Liver (tissue), 9 donors: ENCODE measurements around the gene MED26. TPM values are rescaled to one million over a fixed set of nuclear protein-coding genes. Genes with fewer than 3 reads are reported as not detected.

Experiments used
- DNase-seq: peaks from one replicate; pipeline ENCODE4 v3.0.0-alpha.2; 2017; ENCODE audit warnings: low spot score
- H3K27ac ChIP-seq, 2 donors: one replicate each; pipeline ENCODE4 v1.7.0; 2013; ENCODE audit warnings: inconsistent platforms in 2 of 2, low read length in 2 of 2, control low read depth in 1 of 2, low read depth in 1 of 2, mild to moderate bottlenecking in 1 of 2
- H3K27me3 ChIP-seq, 4 donors: one replicate each; pipeline versions ENCODE4 v1.6.1 to v1.7.0; 2013; ENCODE audit warnings: low read length in 3 of 4, inconsistent platforms in 1 of 4, mild to moderate bottlenecking in 1 of 4, moderate library complexity in 1 of 4; ENCODE audit not compliant: control insufficient read depth in 4 of 4, insufficient read depth in 4 of 4
- H3K36me3 ChIP-seq, 4 donors: one replicate each; pipeline versions ENCODE4 v1.6.1 to v1.7.0; 2013; ENCODE audit warnings: low read length in 3 of 4, mild to moderate bottlenecking in 3 of 4, low read depth in 1 of 4, moderate library complexity in 1 of 4; ENCODE audit not compliant: control insufficient read depth in 4 of 4, insufficient read depth in 3 of 4
- H3K4me1 ChIP-seq, 4 donors: one replicate each; pipeline versions ENCODE4 v1.6.1 to v1.7.0; 2013; ENCODE audit warnings: low read length in 3 of 4, mild to moderate bottlenecking in 3 of 4, moderate library complexity in 1 of 4; ENCODE audit not compliant: control insufficient read depth in 4 of 4, insufficient read depth in 4 of 4
- H3K4me3 ChIP-seq, 3 donors: one replicate each; pipeline versions ENCODE4 v1.6.1 to v1.7.0; 2013; ENCODE audit warnings: low read length in 3 of 3, control low read depth in 1 of 3, low read depth in 1 of 3, mild to moderate bottlenecking in 1 of 3
- H3K9ac ChIP-seq, 2 donors: one replicate each; pipeline ENCODE4 v1.7.0; 2013; ENCODE audit warnings: low read length in 2 of 2, mild to moderate bottlenecking in 2 of 2, moderate library complexity in 2 of 2, control low read depth in 1 of 2, low read depth in 1 of 2
- H3K9me3 ChIP-seq, 4 donors: one replicate each; pipeline versions ENCODE4 v1.6.1 to v1.7.0; 2013; ENCODE audit warnings: low read length in 3 of 4; ENCODE audit not compliant: control insufficient read depth in 4 of 4
- EGR1 ChIP-seq, 2 donors: IDR thresholded peaks; 2 replicates each; pipeline ENCODE4 v1.6.1; 2016 to 2018; ENCODE audit warnings: antibody characterized with exemption in 2 of 2, low read depth in 2 of 2
- FOXA1 ChIP-seq: IDR thresholded peaks from 2 replicates; pipeline ENCODE4 v1.6.1; 2016; ENCODE audit warnings: antibody characterized with exemption
- FOXA2 ChIP-seq: IDR thresholded peaks from 2 replicates; pipeline ENCODE4 v1.6.1; 2016; ENCODE audit warnings: antibody characterized with exemption
- GABPA ChIP-seq, 2 donors: IDR thresholded peaks in 1 of 2; conservative IDR thresholded peaks in 1 of 2; 2 replicates each; pipeline ENCODE4 v1.6.1; 2016; ENCODE audit warnings: antibody characterized with exemption in 2 of 2, mild to moderate bottlenecking in 1 of 2, moderate library complexity in 1 of 2
- HNF4A ChIP-seq, 2 donors: conservative IDR thresholded peaks; 2 replicates each; pipeline ENCODE4 v1.6.1; 2016; ENCODE audit warnings: antibody characterized with exemption in 2 of 2, mild to moderate bottlenecking in 2 of 2
- HNF4G ChIP-seq: IDR thresholded peaks from 2 replicates; pipeline ENCODE4 v1.6.1; 2016; ENCODE audit warnings: antibody characterized with exemption
- JUND ChIP-seq, 2 donors: IDR thresholded peaks; 2 replicates each; pipeline ENCODE4 v1.6.1; 2016; ENCODE audit warnings: antibody characterized with exemption in 2 of 2
- MAX ChIP-seq: IDR thresholded peaks from 2 replicates; pipeline ENCODE4 v1.6.1; 2016; ENCODE audit warnings: antibody characterized with exemption
- RAD21 ChIP-seq, 2 donors: IDR thresholded peaks; 2 replicates each; pipeline ENCODE4 v1.6.1; 2016; ENCODE audit warnings: antibody characterized with exemption in 2 of 2, mild to moderate bottlenecking in 2 of 2
- REST ChIP-seq: IDR thresholded peaks from 2 replicates; pipeline ENCODE4 v1.6.1; 2016; ENCODE audit warnings: antibody characterized with exemption, mild to moderate bottlenecking
- RXRA ChIP-seq, 2 donors: IDR thresholded peaks; 2 replicates each; pipeline ENCODE4 v1.6.1; 2017 to 2018; ENCODE audit warnings: antibody characterized with exemption in 2 of 2, mild to moderate bottlenecking in 1 of 2
- SP1 ChIP-seq: IDR thresholded peaks from 2 replicates; pipeline ENCODE4 v1.6.1; 2018; ENCODE audit warnings: antibody characterized with exemption, mild to moderate bottlenecking
- TAF1 ChIP-seq: conservative IDR thresholded peaks from 2 replicates; pipeline ENCODE4 v1.6.1; 2016; ENCODE audit warnings: antibody characterized with exemption, mild to moderate bottlenecking
- WGBS: extraction: QIAGEN DNeasy Blood & Tissue Kit; methylation state at CpG from one replicate; pipeline ENCODE4 v1.1.7; 2013; 5-methylcytosine and 5-hydroxymethylcytosine counted together
- polyA plus RNA-seq, 2 donors: library from polyadenylated mRNA; stranded (reverse) in 1 of 2; unstranded in 1 of 2; fragments of 200-250 nt in 1 of 2; fragments of >200 nt in 1 of 2; fragmentation: Nextera tagmentation in 1 of 2; extraction: Ambion mirVana in 1 of 2; gene quantifications; one replicate each; pipeline versions ENCODE4 v1.2.1 to v1.2.3, GENCODE V29; 2013 to 2015
- total RNA-seq, 2 donors: library from RNA; depleted of rRNA; stranded (reverse); fragments of >200 nt; gene quantifications; one replicate each; pipeline ENCODE4 v1.2.3, GENCODE V29; 2014
- TF ChIP-seq, protein P1 (sequence below): fragments of 150-350 bp; IDR thresholded peaks from 2 replicates; pipeline ENCODE4 v1.5.1; 2017; ENCODE audit warnings: improper control_type of control experiment, low read depth, low read length; ENCODE audit not compliant: missing input control
- donor health status: healthy.
- donor health status: healthy.
- donor health status: healthy.
- donor health status: healthy.
- donor health status: healthy.

The MED26 gene
- total and polyA plus RNA-seq, 4 donors = 1.5 to 3.8 (median 3.2) TPM

DNA sequence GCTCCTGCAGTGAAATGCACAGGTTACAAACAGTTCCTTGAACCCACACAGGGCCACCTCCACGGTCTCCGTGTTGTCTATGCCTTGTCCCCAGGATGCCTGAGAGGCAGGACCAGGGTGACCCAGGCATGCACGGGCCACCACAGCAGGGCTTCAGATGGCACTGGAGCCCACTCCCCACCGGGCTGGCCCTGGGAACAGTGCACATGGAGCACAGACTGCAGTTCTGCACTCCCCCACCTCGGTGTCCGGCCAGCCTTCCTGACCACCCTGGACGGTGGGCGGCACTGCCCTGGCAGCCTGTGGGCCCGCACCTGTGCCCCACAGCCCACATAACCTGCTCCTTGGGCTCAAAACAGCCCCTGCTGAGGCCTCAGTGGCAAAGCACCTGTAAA is 41.5 kb downstream of the MED26 start:
- Histone ChIP-seq H3K4me1 (peaks cover 13 to 58% (median 32%) of the 10 kb centered on the region in 4 donors), H3K9me3 (no peaks in the 10 kb centered on the region), H3K27me3 (no peaks in the 10 kb centered on the region), H3K27ac (peak overlapping the region in 1 of 2 donors; percentile 14), H3K4me3 (no peak overlapping the region), H3K36me3 (no peaks in the 10 kb centered on the region), H3K9ac (no peak overlapping the region)
- no peak for DNase-seq
- TF ChIP-seq TAF1 (no peak), FOXA1 (no peak), JUND (IDR thresholded peaks at IDR 0.05) (no peak), HNF4A (conservative IDR thresholded peaks at IDR 0.05) (no peak), MAX (no peak), SP1 (no peak), HNF4G (no peak), FOXA2 (no peak)
- WGBS = 94% methylated on average over 9 of the region's 9 CpGs

- Histone ChIP-seq H3K9me3 (no peaks in the 10 kb centered on the region), H3K36me3 (no peaks in the 10 kb centered on the region), H3K27ac (peak overlapping the region; percentile 69 to 78), H3K4me1 (peaks cover 13 to 58% (median 32%) of the 10 kb centered on the region in 4 donors), H3K27me3 (no peaks in the 10 kb centered on the region), H3K4me3 (no peak overlapping the region), H3K9ac (no peak overlapping the region)
- TF ChIP-seq TAF1 (no peak), GABPA (IDR thresholded peaks at IDR 0.05 in 1 of 2, conservative IDR thresholded peaks at IDR 0.05 in 1 of 2) (no peak), EGR1 (IDR thresholded peaks at IDR 0.05; ENCODE audit: low read depth in 2 of 2) (no peak), FOXA2 (no peak)
- WGBS = 89% methylated on average over 11 of the region's 11 CpGs
- DNase-seq = no peak
Measured at GRCh38 chr19:16585808-16586476, 42.1 kb downstream of the MED26 start.

GRCh38 chr19:16585094-16585801 is 42.8 kb downstream of the MED26 start:
- peak overlapping the region; percentile 9 to 77 for H3K9ac ChIP-seq
- TF ChIP-seq RXRA (IDR thresholded peaks at IDR 0.05) (no peak), MAX (no peak), EGR1 (IDR thresholded peaks at IDR 0.05; ENCODE audit: low read depth in 2 of 2) (no peak), HNF4A (conservative IDR thresholded peaks at IDR 0.05) (no peak), FOXA2 (no peak), SP1 (no peak), HNF4G (no peak), RAD21 (IDR thresholded peaks at IDR 0.05) (no peak), GABPA (IDR thresholded peaks at IDR 0.05 in 1 of 2, conservative IDR thresholded peaks at IDR 0.05 in 1 of 2) (no peak), TAF1 (no peak), REST (no peak), FOXA1 (no peak)
- TF ChIP-seq, protein P1, sequence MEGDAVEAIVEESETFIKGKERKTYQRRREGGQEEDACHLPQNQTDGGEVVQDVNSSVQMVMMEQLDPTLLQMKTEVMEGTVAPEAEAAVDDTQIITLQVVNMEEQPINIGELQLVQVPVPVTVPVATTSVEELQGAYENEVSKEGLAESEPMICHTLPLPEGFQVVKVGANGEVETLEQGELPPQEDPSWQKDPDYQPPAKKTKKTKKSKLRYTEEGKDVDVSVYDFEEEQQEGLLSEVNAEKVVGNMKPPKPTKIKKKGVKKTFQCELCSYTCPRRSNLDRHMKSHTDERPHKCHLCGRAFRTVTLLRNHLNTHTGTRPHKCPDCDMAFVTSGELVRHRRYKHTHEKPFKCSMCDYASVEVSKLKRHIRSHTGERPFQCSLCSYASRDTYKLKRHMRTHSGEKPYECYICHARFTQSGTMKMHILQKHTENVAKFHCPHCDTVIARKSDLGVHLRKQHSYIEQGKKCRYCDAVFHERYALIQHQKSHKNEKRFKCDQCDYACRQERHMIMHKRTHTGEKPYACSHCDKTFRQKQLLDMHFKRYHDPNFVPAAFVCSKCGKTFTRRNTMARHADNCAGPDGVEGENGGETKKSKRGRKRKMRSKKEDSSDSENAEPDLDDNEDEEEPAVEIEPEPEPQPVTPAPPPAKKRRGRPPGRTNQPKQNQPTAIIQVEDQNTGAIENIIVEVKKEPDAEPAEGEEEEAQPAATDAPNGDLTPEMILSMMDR = no peak
- H3K27ac ChIP-seq = peak overlapping the region; percentile 69 to 78

More at GRCh38 chr19:16585094-16585801, 42.8 kb downstream of the MED26 start:
- no peak overlapping the region for H3K4me3 ChIP-seq
- WGBS = 80% methylated on average over 13 of the region's 13 CpGs
- H3K4me1 ChIP-seq = peaks cover 13 to 56% (median 32%) of the 10 kb centered on the region in 4 donors
- DNase-seq = no peak
- no peaks in the 10 kb centered on the region for H3K36me3 ChIP-seq
- H3K27me3 ChIP-seq = no peaks in the 10 kb centered on the region
- H3K9me3 ChIP-seq = no peaks in the 10 kb centered on the region
